ENCODE data around the gene EPG5.
A peak's percentile ranks its signal among the peaks of the same experiment; 100 is the strongest.

The EPG5 gene

GRCh38 chr18:45879681-45880655 lies 87.2 kb downstream of the EPG5 start:
- peak; percentile 51 to 74 for DNase-seq (ENCODE audit: low read depth in 1 of 2, low spot score in 1 of 2)
- Histone ChIP-seq H3K4me3 (replicated peaks; ENCODE audit: insufficient read depth, low read length) (no peak overlapping the region), H3K27me3 (ENCODE audit: insufficient read depth, poor library complexity, severe bottlenecking) (no peaks in the 10 kb centered on the region), H3K27ac (replicated peaks) (no peak overlapping the region)
- TF ChIP-seq, protein P1, sequence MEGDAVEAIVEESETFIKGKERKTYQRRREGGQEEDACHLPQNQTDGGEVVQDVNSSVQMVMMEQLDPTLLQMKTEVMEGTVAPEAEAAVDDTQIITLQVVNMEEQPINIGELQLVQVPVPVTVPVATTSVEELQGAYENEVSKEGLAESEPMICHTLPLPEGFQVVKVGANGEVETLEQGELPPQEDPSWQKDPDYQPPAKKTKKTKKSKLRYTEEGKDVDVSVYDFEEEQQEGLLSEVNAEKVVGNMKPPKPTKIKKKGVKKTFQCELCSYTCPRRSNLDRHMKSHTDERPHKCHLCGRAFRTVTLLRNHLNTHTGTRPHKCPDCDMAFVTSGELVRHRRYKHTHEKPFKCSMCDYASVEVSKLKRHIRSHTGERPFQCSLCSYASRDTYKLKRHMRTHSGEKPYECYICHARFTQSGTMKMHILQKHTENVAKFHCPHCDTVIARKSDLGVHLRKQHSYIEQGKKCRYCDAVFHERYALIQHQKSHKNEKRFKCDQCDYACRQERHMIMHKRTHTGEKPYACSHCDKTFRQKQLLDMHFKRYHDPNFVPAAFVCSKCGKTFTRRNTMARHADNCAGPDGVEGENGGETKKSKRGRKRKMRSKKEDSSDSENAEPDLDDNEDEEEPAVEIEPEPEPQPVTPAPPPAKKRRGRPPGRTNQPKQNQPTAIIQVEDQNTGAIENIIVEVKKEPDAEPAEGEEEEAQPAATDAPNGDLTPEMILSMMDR (IDR thresholded peaks at IDR 0.05; ENCODE audit: insufficient read depth, low read length) = peak; percentile 100
- no peak for TF ChIP-seq REST (IDR thresholded peaks at IDR 0.05; ENCODE audit: insufficient replicate concordance, low read depth)

GRCh38 chr18:45877403-45877802 lies 89.7 kb downstream of the EPG5 start:
- DNase-seq (ENCODE audit: low read depth in 1 of 2, low spot score in 1 of 2) = no peak
- no peak for TF ChIP-seq POLR2AphosphoS5 (IDR thresholded peaks at IDR 0.05; ENCODE audit: low read depth)
- no peak for TF ChIP-seq REST (IDR thresholded peaks at IDR 0.05; ENCODE audit: insufficient replicate concordance, low read depth)
- TF ChIP-seq SPI1 (IDR thresholded peaks at IDR 0.05; ENCODE audit: borderline replicate concordance, low read depth) = no peak
- TF ChIP-seq, protein P1 (IDR thresholded peaks at IDR 0.05; ENCODE audit: insufficient read depth, low read length) = no peak
- no peak for TF ChIP-seq GABPA (IDR thresholded peaks at IDR 0.05; ENCODE audit: low read depth)
- no peaks in the 10 kb centered on the region for H3K27me3 ChIP-seq (ENCODE audit: insufficient read depth, poor library complexity, severe bottlenecking)

GRCh38 chr18:45876161-45876560 lies 91.0 kb downstream of the EPG5 start:
- TF ChIP-seq, protein P1 (IDR thresholded peaks at IDR 0.05; ENCODE audit: insufficient read depth, low read length) = no peak
- TF ChIP-seq REST (IDR thresholded peaks at IDR 0.05; ENCODE audit: insufficient replicate concordance, low read depth) = no peak
- no peak for TF ChIP-seq SPI1 (IDR thresholded peaks at IDR 0.05; ENCODE audit: borderline replicate concordance, low read depth)
- Histone ChIP-seq H3K27me3 (ENCODE audit: insufficient read depth, poor library complexity, severe bottlenecking) (no peaks in the 10 kb centered on the region), H3K27ac (replicated peaks) (no peak overlapping the region), H3K4me3 (replicated peaks; ENCODE audit: insufficient read depth, low read length) (no peak overlapping the region)
- no peak for DNase-seq (ENCODE audit: low read depth in 1 of 2, low spot score in 1 of 2)

More at GRCh38 chr18:45877403-45877802, 89.7 kb downstream of the EPG5 start:
- H3K27ac ChIP-seq (replicated peaks) = no peak overlapping the region
- no peak overlapping the region for H3K4me3 ChIP-seq (replicated peaks; ENCODE audit: insufficient read depth, low read length)
